ENCODE results near the gene SRC.
A peak's percentile ranks its signal among the peaks of the same experiment; 100 is the strongest.

The SRC gene

GRCh38 chr20:37351689-37352607 is 6.0 kb downstream of the SRC start:
- DNase-seq, result no peak

GRCh38 chr20:37352608-37352980 is 6.7 kb downstream of the SRC start:
- no peak for DNase-seq

GRCh38 chr20:37353285-37353849 is 7.4 kb downstream of the SRC start:
- no peak for DNase-seq

DNA sequence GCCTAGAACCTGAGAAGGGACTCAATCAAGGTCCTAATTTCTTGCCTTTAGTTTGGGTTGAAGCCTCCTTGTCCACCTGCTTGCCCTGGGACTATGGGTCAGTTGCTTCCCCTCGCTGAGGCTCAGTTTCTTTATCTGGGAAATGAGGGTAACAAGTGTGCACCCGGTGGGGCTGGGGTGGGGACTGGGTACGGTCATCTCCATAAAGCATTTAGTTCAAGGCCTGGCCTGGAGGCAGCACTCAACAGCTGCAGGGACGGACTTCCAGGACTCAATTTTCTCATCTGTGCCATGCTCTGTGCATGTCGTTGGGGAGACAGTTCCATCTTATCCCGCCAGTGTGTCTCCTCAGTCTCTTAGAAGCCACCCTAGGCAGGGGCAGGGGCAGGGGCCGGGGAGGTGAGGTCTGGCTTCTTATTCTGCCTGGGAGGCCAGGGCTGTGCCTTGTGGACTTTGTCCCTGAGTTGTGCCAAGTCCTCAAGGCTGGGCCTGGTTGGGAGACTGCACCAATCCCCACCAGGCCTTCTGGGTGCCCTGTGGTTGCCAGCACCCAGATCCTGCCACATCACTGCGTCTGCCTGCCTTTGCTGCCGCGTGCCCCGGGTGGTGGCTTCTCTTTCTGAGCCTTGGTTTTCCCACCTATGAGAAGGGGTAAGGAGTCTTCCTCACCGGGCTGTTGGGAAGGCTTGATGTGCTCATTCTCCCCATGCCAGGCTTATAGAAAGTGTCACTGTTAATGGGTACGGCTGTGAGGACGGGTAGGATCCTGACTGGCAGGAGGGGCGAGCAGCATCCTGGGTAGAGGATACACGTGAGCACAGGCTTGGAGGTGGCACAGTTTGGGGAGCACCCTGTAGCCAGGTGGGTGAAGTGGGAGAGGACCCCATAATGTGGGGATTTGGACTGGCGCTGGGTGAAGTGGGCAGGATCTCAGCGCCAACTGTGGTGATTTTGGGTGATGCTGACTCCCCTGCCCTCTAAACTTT is 8.6 kb downstream of the SRC start:
- DNase-seq, result no peak

GRCh38 chr20:37355252-37356180 is 9.6 kb downstream of the SRC start:
- no peak for DNase-seq

DNA sequence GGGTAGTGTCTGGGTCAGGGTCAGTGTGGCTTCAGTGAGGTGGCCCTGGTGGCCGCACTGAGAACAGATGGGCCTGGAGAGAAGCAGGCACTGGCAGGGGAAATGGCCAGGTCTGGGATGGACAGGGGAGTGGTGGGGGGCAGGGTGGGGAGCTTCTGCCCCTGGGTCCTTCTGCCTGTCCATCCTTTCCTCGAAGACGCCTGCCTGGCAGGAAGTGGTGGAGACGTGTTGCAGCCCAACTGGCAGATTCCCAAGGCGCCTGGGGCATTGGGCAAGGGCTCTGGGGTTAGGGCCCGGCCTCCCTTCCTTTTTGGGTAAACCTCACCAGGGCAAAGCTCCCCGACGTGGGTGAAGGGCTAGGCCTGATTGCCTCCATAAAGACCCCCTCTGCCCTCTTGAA is 10.4 kb downstream of the SRC start:
- peak; percentile 20 for DNase-seq

GRCh38 chr20:37356961-37357371 is 11.0 kb downstream of the SRC start:
- no peak for DNase-seq

DNA sequence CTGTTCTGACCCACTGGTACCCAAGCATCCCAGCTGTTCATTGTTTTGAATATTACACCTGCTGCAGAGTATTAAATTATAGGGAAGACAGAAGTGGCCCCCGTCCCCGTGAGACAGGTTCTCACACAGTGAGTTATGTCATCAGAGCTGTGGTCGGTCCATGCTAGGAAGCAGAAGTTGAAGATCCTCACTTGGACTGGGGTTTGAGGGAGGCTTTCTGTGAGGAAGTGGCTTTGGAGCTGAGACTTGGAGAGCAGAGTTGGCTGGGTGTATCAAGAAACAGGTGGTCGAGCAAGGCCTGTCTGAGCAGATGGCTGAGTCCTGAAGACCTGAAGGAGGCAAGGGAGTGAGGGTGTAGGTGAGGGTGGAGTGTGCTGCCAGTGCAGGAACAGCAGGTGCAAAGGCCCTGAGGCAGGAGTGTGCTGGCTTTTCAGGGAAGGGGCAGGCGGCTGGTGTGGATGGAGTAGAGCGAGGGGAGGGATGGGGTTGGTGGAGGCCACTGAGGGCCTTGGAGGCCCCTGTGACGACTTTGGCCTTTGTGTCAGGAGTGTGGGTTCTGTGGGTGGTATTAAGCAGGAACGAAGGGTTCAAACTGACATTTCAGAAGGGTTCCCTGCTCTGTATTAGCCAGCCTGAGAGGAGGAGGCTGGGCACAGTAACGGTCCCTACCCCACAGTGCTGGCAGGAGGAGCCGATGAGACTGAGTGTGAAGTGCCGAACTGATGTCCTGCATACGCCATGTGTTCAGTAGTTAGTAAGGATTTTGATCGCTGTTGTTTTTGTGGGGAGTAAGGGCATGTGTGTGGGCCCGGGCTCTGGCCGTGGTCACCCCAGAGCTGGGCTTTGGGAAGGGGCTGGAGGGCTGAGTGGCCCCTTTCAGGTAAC is 11.8 kb downstream of the SRC start:
- DNase-seq, result peak; percentile 11

- DNase-seq, result no peak
Measured at GRCh38 chr20:37358366-37359150, 12.6 kb downstream of the SRC start.

- DNase-seq, result no peak
Measured at GRCh38 chr20:37359331-37359730, 13.4 kb downstream of the SRC start.

DNA sequence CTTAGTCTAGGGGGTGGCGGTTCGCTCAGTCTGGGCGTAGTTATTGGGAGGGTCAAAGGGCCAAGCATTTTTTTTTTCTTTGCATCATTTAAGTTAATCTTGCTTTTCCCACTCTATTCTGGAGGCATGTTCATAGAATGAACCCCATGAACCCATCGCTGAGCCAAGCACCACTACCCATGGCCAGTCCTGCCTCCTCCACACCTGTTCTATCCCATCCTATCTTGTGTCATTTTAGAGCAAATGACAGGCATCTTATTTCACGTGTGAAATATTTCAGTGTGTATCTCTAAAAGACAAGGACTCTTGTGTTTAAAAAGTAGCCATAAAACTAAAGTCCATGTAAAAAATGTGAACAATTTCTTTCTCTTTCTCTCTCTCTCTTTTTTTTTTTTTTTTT is 13.9 kb downstream of the SRC start:
- DNase-seq, result no peak

GRCh38 chr20:37360391-37361115 is 14.6 kb downstream of the SRC start:
- DNase-seq, result no peak

- no peak for DNase-seq
Measured at GRCh38 chr20:37361336-37361735, 15.4 kb downstream of the SRC start.

GRCh38 chr20:37362231-37362792 is 16.4 kb downstream of the SRC start:
- DNase-seq, result no peak

GRCh38 chr20:37362821-37363220 is 16.9 kb downstream of the SRC start:
- no peak for DNase-seq

- DNase-seq, result no peak
Measured at GRCh38 chr20:37363221-37364012, 17.5 kb downstream of the SRC start.

DNA sequence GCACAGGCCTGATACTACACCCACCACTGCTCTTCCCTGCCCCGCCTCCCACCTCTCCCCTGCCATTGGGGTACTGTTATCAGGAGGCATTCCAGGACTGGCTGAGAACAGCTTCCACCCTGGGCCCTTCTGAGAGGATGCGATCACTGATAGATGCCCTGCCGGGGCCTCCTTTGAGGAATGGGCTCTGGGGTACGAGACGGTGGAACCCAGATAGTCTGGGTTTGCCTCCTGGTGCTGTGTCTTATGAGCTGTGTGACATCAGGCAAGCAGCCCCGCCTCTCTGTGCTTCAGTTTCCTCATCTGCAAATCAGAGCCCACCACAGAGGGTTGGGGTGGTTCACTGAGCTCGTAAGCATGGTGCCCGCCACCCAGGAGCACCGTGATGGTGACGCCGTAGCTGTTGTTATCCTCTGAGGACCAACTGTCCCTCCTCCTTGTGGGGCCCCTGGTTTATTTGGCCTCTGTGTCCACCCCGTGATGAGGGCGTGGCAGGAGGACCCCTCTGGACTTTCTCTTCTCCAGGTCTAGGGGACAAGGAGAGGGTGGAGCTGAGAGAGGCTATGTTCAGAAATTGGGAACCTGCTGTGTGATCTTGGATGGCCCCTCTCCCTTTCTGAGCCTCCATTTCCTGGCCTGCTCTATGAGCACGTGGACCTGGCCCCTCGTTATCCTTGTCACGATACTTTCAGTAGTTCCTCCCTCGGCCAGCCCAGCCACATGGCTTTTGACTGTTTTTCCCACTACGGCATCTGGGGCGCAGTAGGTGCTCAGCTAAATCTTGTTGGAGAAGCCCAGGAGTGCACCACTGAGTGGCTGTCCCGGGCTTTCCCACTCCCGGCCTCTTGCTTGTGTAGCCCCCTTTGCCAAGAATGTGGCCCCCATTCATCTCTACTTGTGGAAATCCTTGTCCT is 18.3 kb downstream of the SRC start:
- no peak for DNase-seq
